ENCODE data around the gene CALD1.

- TF ChIP-seq CTCF (IDR thresholded peaks at IDR 0.05) = no peak
- no peak for TF ChIP-seq POLR2A (IDR thresholded peaks at IDR 0.05)
These were observed 116.6 kb downstream of the CALD1 start for GRCh38 chr7:134896073-134896472.
